Measurements from ENCODE around the gene ZNF496. TPM values are rescaled to one million over a fixed set of nuclear protein-coding genes. Genes with fewer than 3 reads are reported as not detected.
A peak's percentile ranks its signal among the peaks of the same experiment; 100 is the strongest.

Gene ZNF496
- total and polyA plus RNA-seq, 9 of the 15 experiments (the other 6 are each of a cell fraction or from before 2014, with no cell fraction given): 4.3 to 54.0 (median 31.3) TPM

DNA sequence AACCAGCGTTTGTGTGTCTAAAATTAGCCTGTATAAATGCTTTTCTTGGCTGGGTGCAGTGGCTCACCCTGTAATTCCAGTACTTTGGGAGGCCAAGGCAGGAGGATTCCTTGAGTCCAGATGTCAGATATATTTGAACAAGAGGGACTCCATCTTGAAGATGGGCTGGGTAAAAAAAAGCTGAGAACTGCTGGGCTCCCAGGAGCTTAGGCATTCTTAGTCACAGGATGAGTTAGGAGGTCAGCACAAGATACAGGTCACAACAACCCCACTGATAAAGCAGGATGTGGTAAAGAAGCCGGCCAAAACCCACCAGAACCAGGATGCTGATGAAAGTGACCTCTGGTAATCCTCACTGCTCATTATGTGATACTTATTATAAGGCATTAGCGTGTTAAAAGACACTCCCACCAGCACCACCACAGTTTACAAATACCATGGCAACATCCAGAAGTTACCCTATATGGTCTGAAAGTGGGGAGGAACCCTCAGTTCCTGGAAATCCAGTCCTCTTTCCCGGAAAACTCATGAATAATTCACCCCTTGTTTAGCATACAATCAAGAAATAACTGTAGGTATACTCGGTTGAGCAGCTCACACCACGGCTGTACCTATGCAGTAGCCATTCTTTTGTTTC is 36.2 kb upstream of the ZNF496 start (continued):
- TF ChIP-seq BRD4 (IDR thresholded peaks at IDR 0.05): no peak
- no peak for TF ChIP-seq CHCHD3 (CRISPR knock-in tag; IDR thresholded peaks at IDR 0.05)
- TF ChIP-seq, protein P1, sequence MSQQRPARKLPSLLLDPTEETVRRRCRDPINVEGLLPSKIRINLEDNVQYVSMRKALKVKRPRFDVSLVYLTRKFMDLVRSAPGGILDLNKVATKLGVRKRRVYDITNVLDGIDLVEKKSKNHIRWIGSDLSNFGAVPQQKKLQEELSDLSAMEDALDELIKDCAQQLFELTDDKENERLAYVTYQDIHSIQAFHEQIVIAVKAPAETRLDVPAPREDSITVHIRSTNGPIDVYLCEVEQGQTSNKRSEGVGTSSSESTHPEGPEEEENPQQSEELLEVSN (IDR thresholded peaks at IDR 0.05; ENCODE audit: borderline replicate concordance in 1 of 2, extremely low read depth in 1 of 2, insufficient read depth in 1 of 2, insufficient read length in 1 of 2, low read depth in 1 of 2, low read length in 1 of 2, poor library complexity in 1 of 2, severe bottlenecking in 1 of 2): no peak
- TF ChIP-seq NCOA2 (IDR thresholded peaks at IDR 0.05; ENCODE audit: partially characterized antibody in 2 of 2): no peak
- 0 out of 2 replicates have a peak, but pooled peaks have one; percentile 44 for TF ChIP-seq TEAD2 (tag; IDR thresholded peaks at IDR 0.05)
- TF ChIP-seq ZNF766 (CRISPR knock-in tag; conservative IDR thresholded peaks at IDR 0.05): peak; percentile 100
- TF ChIP-seq, protein P2, sequence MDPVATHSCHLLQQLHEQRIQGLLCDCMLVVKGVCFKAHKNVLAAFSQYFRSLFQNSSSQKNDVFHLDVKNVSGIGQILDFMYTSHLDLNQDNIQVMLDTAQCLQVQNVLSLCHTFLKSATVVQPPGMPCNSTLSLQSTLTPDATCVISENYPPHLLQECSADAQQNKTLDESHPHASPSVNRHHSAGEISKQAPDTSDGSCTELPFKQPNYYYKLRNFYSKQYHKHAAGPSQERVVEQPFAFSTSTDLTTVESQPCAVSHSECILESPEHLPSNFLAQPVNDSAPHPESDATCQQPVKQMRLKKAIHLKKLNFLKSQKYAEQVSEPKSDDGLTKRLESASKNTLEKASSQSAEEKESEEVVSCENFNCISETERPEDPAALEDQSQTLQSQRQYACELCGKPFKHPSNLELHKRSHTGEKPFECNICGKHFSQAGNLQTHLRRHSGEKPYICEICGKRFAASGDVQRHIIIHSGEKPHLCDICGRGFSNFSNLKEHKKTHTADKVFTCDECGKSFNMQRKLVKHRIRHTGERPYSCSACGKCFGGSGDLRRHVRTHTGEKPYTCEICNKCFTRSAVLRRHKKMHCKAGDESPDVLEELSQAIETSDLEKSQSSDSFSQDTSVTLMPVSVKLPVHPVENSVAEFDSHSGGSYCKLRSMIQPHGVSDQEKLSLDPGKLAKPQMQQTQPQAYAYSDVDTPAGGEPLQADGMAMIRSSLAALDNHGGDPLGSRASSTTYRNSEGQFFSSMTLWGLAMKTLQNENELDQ (CRISPR knock-in tag; IDR thresholded peaks at IDR 0.05; ENCODE audit: borderline replicate concordance): no peak
- TF ChIP-seq KLF6 (CRISPR knock-in tag; IDR thresholded peaks at IDR 0.05; ENCODE audit: borderline replicate concordance): peak; percentile 100
- TF ChIP-seq LEF1 (IDR thresholded peaks at IDR 0.05): 0 out of 2 replicates have a peak, but pooled peaks have one; percentile 27
- TF ChIP-seq, protein P3, sequence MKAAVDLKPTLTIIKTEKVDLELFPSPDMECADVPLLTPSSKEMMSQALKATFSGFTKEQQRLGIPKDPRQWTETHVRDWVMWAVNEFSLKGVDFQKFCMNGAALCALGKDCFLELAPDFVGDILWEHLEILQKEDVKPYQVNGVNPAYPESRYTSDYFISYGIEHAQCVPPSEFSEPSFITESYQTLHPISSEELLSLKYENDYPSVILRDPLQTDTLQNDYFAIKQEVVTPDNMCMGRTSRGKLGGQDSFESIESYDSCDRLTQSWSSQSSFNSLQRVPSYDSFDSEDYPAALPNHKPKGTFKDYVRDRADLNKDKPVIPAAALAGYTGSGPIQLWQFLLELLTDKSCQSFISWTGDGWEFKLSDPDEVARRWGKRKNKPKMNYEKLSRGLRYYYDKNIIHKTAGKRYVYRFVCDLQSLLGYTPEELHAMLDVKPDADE (conservative IDR thresholded peaks at IDR 0.05; ENCODE audit: control insufficient read depth, low read depth, low read length): no peak
- TF ChIP-seq, protein P4, sequence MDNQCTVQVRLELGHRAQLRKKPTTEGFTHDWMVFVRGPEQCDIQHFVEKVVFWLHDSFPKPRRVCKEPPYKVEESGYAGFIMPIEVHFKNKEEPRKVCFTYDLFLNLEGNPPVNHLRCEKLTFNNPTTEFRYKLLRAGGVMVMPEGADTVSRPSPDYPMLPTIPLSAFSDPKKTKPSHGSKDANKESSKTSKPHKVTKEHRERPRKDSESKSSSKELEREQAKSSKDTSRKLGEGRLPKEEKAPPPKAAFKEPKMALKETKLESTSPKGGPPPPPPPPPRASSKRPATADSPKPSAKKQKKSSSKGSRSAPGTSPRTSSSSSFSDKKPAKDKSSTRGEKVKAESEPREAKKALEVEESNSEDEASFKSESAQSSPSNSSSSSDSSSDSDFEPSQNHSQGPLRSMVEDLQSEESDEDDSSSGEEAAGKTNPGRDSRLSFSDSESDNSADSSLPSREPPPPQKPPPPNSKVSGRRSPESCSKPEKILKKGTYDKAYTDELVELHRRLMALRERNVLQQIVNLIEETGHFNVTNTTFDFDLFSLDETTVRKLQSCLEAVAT (IDR thresholded peaks at IDR 0.05): no peak
- peak; percentile 98 for TF ChIP-seq HMG20A (CRISPR knock-in tag; conservative IDR thresholded peaks at IDR 0.05)
- TF ChIP-seq ADNP (tag; IDR thresholded peaks at IDR 0.05): no peak
- TF ChIP-seq XRCC5 (IDR thresholded peaks at IDR 0.05; ENCODE audit: low read depth, low read length): no peak
- peak; percentile 28; the same call in 1 of the 2 replicates for TF ChIP-seq SOX6 (IDR thresholded peaks at IDR 0.05)
- TF ChIP-seq MAFK (IDR thresholded peaks at IDR 0.05; ENCODE audit: low read length): no peak
- TF ChIP-seq, protein P5, sequence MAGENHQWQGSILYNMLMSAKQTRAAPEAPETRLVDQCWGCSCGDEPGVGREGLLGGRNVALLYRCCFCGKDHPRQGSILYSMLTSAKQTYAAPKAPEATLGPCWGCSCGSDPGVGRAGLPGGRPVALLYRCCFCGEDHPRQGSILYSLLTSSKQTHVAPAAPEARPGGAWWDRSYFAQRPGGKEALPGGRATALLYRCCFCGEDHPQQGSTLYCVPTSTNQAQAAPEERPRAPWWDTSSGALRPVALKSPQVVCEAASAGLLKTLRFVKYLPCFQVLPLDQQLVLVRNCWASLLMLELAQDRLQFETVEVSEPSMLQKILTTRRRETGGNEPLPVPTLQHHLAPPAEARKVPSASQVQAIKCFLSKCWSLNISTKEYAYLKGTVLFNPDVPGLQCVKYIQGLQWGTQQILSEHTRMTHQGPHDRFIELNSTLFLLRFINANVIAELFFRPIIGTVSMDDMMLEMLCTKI (IDR thresholded peaks at IDR 0.05; ENCODE audit: partially characterized antibody): no peak
- TF ChIP-seq FOXA3 (CRISPR knock-in tag; conservative IDR thresholded peaks at IDR 0.05 in 1 of 2, IDR thresholded peaks at IDR 0.05 in 1 of 2): peak in 1 of 2 experiments; percentile 69; a peak in 2 of 4 replicates
